HepG2 (cell line): Measurements from ENCODE around the gene SIVA1. TPM values are rescaled to one million over a fixed set of nuclear protein-coding genes. Genes with fewer than 3 reads are reported as not detected.

Source experiments
- ARNT2 ChIP-seq: sonication (generic); formaldehyde crosslinking; IDR thresholded peaks from 2 replicates; pipeline ENCODE4 v1.8.0; 2022; ENCODE audit warnings: mild to moderate bottlenecking, low read depth, missing genetic modification reagents, moderate library complexity
- ATF7-NPFF ChIP-seq: sonication (generic); formaldehyde crosslinking; IDR thresholded peaks from 2 replicates; pipeline ENCODE4 v1.8.1; 2023; ENCODE audit warnings: mild to moderate bottlenecking, low read depth, missing genetic modification reagents, moderate library complexity
- HMGXB3 ChIP-seq: sonication (generic); formaldehyde crosslinking; IDR thresholded peaks from 2 replicates; pipeline ENCODE4 v1.4.0; 2020; ENCODE audit warnings: missing genetic modification reagents, borderline replicate concordance
- NFYB ChIP-seq: sonication (generic); formaldehyde crosslinking; IDR thresholded peaks from 2 replicates; pipeline ENCODE4 v1.4.0; 2020; ENCODE audit warnings: missing genetic modification reagents
- PAXIP1 ChIP-seq: sonication (generic); formaldehyde crosslinking; conservative IDR thresholded peaks from 2 replicates; pipeline ENCODE4 v1.4.0; 2020; ENCODE audit warnings: mild to moderate bottlenecking, missing genetic modification reagents, moderate library complexity
- TGIF2 ChIP-seq: IDR thresholded peaks from 2 replicates; pipeline ENCODE4 v1.6.1; 2016; ENCODE audit warnings: control low read depth, missing compliant biosample characterization
- ZNF274 ChIP-seq: sonication (generic); formaldehyde crosslinking; IDR thresholded peaks from 2 replicates; pipeline ENCODE4 v1.5.1; 2020; ENCODE audit warnings: mild to moderate bottlenecking, missing genetic modification reagents
- ZNF501 ChIP-seq: sonication (generic); formaldehyde crosslinking; IDR thresholded peaks from 2 replicates; pipeline ENCODE4 v1.5.1; 2020; ENCODE audit warnings: mild to moderate bottlenecking, moderate library complexity, missing genetic modification reagents
- ZNF646 ChIP-seq: sonication (generic); formaldehyde crosslinking; IDR thresholded peaks from 2 replicates; pipeline ENCODE4 v1.9.0; 2021; ENCODE audit warnings: mild to moderate bottlenecking, missing genetic modification reagents
- ZNF770 ChIP-seq: sonication (generic); formaldehyde crosslinking; IDR thresholded peaks from 2 replicates; pipeline ENCODE4 v1.5.0; 2020; ENCODE audit warnings: mild to moderate bottlenecking, missing genetic modification reagents
- polyA plus RNA-seq, 8 experiments: library from polyadenylated mRNA; depleted of rRNA in 3 of 8; stranded (reverse) in 7 of 8; unstranded in 1 of 8; fragments of >200 nt; fragmentation: Illumina TruSeq in 4 of 8; extraction: Trizol in 4 of 8; gene quantifications; 2 replicates each; pipeline versions ENCODE4 v1.2.1 to v1.2.3, GENCODE V29; 2011 to 2016; ENCODE audit warnings: low read depth in 4 of 8, missing spikeins in 1 of 8, mixed read lengths in 1 of 8; ENCODE audit not compliant: insufficient read depth in 1 of 8
- total RNA-seq, 5 experiments: library from RNA; depleted of rRNA; stranded (reverse); fragments of >200 nt; fragmentation: Illumina TruSeq; extraction: Trizol; gene quantifications; 2 replicates each; pipeline ENCODE4 v1.2.3, GENCODE V29; 2016; ENCODE audit warnings: low read depth in 1 of 5

SIVA1 gene
- total and polyA plus RNA-seq, 2 of the 13 experiments (the other 11 are each of a cell fraction or from before 2014, with no cell fraction given): 123 to 186 TPM

GRCh38 chr14:104766863-104767633 is 14.1 kb downstream of the SIVA1 start (continued):
- TF ChIP-seq ZNF770 (CRISPR knock-in tag) (no peak), HMGXB3 (CRISPR knock-in tag) (0 out of 2 replicates have a peak, but pooled peaks have one; percentile 67), PAXIP1 (CRISPR knock-in tag) (peak; percentile 72), TGIF2 (CRISPR knock-in tag) (no peak; the same call in 1 of the 2 replicates), NFYB (CRISPR knock-in tag) (peak; percentile 94), ZNF274 (CRISPR knock-in tag) (no peak), ARNT2 (CRISPR knock-in tag) (peak; percentile 58; the same call in 1 of the 2 replicates), ATF7-NPFF (no peak; the same call in 1 of the 2 replicates), ZNF501 (peak; percentile 92), ZNF646 (CRISPR knock-in tag) (0 out of 2 replicates have a peak, but pooled peaks have one; percentile 19)
